ENCODE data around the gene ARSG. TPM values are rescaled to one million over a fixed set of nuclear protein-coding genes. Genes with fewer than 3 reads are reported as not detected.
"Not testable (repeated sequence)": the region's sequence is repeated elsewhere in the genome, so short reads cannot be mapped to it uniquely, and the experiment has no call there.

Gene ARSG
- total RNA-seq, 1 experiment from 2014 or later, result 1.0 TPM

DNA sequence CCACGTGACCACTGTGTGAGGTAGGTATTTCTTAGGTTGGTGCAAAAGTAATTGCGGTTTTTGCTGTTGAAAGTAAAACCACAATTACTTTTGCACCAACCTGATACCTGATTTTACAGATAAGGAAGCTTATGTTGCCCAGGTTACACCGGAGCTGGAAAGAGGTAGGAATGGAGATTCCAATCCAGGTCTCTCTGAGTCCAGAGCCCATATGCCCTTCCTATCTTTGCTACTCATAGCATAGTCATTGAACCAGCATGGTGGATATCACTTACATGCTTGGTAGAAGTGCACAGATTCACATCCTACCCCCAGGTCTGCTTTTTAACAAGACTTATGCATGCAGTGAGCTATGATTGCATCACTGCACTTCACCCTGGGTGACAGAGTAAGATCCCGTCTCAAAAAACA, 61.8 kb downstream of the ARSG start:
- DNase-seq, result no peak
- Histone ChIP-seq H3K9me3 (replicated peaks) (no peaks in the 10 kb centered on the region), H3K27me3 (no peaks in the 10 kb centered on the region), H3K36me3 (no peaks in the 10 kb centered on the region), H3K4me1 (no peaks in the 10 kb centered on the region), H3K27ac (no peak overlapping the region), H3K4me3 (no peak overlapping the region)

DNA sequence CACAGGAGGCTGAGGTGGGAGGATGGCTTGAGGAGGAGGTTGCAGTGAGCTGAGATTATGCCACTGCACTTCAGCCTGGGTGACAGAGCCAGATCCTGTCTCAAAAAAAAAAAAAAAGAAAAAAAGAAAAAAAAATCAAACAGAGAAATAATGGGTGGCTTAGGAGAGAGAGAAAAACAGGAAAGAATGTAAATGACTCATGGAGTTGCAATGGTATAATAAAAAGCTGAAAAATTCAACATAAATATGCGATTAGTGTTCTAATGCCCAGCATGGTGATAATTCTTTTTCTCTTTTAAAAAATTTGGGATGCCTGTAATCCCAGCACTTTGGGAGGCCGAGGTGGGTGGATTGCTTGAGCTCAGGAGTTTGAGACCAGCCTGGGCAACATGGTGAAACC, 63.0 kb downstream of the ARSG start:
- not testable (repeated sequence) for H3K27ac ChIP-seq; H3K36me3 ChIP-seq; H3K4me1 ChIP-seq; H3K27me3 ChIP-seq; H3K4me3 ChIP-seq; H3K9me3 ChIP-seq (replicated peaks); DNase-seq

DNA sequence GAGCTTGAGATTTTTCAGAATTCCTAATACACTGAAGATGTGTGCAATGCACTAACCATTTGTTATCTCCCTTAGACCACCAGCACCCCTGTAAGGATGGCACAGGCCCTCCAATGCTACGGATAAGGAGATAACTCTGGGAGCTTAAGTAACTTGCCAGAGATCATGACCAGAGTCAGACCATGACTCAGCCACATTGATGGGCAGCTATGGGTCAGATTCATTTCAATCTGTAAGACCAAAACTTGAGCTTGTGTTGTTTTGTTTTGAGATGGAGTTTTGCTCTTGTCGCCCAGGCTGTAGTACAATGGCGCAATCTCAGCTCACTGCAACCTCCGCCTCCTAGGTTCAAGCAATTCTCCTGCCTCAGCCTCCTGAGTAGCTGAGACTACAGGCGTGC, 63.8 kb downstream of the ARSG start:
- not testable (repeated sequence) for H3K36me3 ChIP-seq; H3K27me3 ChIP-seq; H3K4me3 ChIP-seq; H3K4me1 ChIP-seq; DNase-seq; H3K27ac ChIP-seq; H3K9me3 ChIP-seq (replicated peaks)

DNA sequence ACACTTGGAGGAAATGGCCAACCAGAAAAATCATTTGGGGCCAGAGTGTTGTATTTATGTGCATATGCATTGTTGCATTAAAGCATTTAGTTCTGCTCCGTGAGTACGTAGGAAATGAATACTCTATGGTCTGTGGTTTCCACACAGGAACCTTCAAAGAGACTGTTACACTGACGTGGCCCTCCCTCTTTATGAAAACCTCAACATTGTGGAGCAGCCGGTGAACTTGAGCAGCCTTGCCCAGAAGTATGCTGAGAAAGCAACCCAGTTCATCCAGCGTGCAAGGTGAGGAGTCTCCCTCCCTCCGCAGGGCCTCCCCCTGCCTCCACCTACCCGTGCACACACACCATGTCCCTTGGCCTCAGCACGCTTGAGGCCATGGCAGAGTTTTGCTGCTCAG, 65.2 kb downstream of the ARSG start:
- Histone ChIP-seq H3K4me3 (no peak overlapping the region), H3K9me3 (replicated peaks) (no peaks in the 10 kb centered on the region), H3K27ac (no peak overlapping the region), H3K27me3 (no peaks in the 10 kb centered on the region), H3K4me1 (no peaks in the 10 kb centered on the region), H3K36me3 (no peaks in the 10 kb centered on the region)
- no peak for DNase-seq

DNA sequence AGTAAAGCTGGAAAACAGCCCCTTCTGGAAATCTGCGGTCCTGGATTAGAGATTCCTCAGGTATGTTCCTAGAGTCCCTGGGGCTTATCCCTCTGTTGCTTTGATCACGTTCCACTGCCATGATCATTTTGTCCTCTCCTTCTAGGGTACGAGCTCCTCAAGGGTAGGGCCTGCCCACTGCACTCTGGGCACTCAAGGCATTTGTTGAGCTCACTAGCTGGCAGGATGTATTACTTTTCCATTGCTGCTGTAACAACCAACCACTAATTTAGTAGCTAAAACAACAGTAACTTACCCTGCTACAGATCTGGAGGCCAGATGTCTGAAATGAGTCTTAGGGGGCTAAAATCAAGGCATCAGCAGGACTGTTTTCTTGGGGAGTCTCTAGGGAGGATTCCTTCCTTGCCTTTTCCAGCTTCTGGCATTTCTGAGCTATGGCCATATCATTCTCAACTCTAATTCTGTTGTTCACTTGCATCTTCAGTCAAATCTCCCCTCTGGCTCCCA, 65.7 kb downstream of the ARSG start:
- DNase-seq, result no peak
- Histone ChIP-seq H3K4me1 (no peaks in the 10 kb centered on the region), H3K27me3 (no peaks in the 10 kb centered on the region), H3K4me3 (no peak overlapping the region), H3K36me3 (no peaks in the 10 kb centered on the region), H3K27ac (no peak overlapping the region), H3K9me3 (replicated peaks) (no peaks in the 10 kb centered on the region)

DNA sequence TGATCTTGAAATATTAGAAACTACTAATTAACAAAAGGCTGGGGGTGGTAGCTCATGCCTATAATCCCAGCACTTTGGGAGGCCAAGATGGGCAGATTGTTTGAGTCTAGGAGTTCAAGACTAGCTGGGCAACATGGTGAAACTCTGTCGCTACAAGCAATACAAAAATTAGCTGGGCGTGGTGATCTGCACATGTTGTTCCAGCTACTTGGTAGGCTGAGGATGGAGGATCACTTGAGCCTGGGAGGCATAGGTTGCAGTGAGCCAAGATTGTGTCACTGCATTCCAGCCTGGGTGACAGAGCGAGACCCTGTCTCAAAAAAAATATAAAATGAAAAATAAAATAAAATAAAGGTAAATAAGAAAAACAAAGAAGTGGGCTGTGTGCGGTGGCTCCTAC, 66.6 kb downstream of the ARSG start:
- Histone ChIP-seq H3K4me1 (no peaks in the 10 kb centered on the region), H3K27ac (no peak overlapping the region), H3K9me3 (replicated peaks) (no peaks in the 10 kb centered on the region), H3K36me3 (no peaks in the 10 kb centered on the region), H3K27me3 (no peaks in the 10 kb centered on the region), H3K4me3 (no peak overlapping the region)
- no peak for DNase-seq

DNA sequence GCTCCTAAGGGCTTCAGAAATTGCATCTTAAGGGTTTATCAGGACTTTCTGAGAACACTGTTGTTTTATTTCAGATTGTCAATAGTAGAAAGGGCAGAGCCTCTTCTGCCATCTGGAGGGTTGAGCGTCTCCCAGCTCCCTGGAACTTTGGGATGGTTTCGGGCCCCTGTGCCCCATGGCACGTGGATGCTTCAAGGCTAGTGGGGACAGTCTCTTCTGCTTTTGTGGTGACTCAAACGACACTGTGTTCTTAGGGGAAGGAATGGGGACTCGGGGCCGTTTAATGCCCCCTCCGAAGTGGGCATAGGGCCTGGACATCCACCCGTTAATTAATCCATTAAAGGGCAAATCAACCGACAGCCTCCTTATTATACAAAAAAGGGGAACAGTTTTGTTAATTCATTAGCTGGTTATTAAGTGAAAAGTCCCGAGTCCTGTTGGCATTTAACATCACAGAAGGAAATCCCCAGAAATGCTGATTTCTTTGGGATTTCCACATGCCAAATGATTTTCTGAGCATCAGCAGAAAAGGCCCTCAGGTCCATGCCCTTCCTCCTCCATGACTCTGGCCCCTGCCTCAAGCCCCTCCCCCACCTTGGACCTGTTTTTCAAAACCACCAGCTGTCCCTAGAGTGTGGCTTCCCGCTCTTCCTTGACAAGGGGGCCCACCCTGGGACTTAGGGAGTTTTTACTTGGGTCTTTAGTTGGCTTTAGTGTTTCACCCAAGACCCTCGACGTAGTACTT, 68.7 kb downstream of the ARSG start:
- no peak for DNase-seq
- no peak overlapping the region for H3K27ac ChIP-seq
- no peaks in the 10 kb centered on the region for H3K27me3 ChIP-seq
- H3K9me3 ChIP-seq (replicated peaks), result no peaks in the 10 kb centered on the region
- H3K4me1 ChIP-seq, result no peaks in the 10 kb centered on the region
- no peaks in the 10 kb centered on the region for H3K36me3 ChIP-seq
- no peak overlapping the region for H3K4me3 ChIP-seq

DNA sequence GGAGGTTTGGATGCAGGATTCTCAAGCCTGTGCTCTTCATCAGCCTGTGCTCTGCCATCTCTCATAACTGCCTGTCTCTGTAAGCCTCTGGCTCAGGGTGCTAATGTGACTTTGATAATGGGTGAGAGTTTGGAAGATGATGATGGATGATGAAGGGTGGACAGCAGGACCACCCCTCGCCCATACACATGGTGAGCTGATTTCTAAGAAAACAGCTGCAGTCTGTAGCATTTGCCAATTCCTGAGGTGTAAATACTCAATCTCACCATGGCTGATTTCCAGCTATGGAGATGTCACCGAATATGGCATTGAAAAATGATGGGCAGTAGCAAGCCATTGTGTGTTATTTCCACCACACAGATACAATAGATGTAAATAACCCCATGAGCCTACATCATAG, 74.2 kb downstream of the ARSG start:
- no peaks in the 10 kb centered on the region for H3K36me3 ChIP-seq
- no peaks in the 10 kb centered on the region for H3K4me1 ChIP-seq
- H3K27me3 ChIP-seq, result no peaks in the 10 kb centered on the region
- no peak overlapping the region for H3K27ac ChIP-seq
- no peak for DNase-seq
- no peaks in the 10 kb centered on the region for H3K9me3 ChIP-seq (replicated peaks)
- no peak overlapping the region for H3K4me3 ChIP-seq

DNA sequence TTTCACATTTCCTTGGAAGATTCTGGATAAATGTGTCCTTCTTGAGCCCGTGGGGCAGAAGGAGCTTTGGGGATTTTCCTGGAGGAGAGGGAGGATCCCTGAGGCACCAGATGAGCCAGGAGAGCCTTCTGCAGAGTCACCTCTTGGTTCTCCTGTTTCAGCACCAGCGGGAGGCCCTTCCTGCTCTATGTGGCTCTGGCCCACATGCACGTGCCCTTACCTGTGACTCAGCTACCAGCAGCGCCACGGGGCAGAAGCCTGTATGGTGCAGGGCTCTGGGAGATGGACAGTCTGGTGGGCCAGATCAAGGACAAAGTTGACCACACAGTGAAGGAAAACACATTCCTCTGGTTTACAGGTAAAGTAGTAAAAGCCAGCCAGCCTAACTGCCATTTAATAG, 77.1 kb downstream of the ARSG start:
- no peak overlapping the region for H3K27ac ChIP-seq

DNA sequence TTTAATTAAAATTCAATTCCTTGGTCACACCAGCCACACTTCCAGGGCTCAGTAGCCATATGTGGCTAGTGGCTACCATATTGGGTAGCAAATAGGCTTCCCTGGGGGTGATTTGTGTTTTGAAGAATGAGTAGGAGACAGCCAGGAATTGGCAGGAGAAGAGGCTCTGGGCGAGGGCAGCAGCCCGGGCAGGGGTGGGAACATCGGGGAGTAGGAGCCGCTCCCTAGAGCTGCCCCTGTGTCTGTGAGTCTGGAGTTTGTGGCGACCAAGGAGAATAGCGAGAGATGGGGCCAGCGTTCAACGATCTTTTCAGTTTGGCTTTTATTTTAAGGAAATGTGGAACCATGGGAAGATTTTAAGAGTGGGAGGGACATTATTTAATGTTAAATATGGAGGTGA, 84.3 kb downstream of the ARSG start:
- Histone ChIP-seq H3K27ac (no peak overlapping the region), H3K4me3 (no peak overlapping the region), H3K9me3 (replicated peaks) (no peaks in the 10 kb centered on the region), H3K36me3 (no peaks in the 10 kb centered on the region), H3K27me3 (no peaks in the 10 kb centered on the region), H3K4me1 (peaks cover 6% of the 10 kb centered on the region; the same call in 1 of the 2 replicates)
- no peak for DNase-seq

More for the DNA sequence above, 77.1 kb downstream of the ARSG start:
- Histone ChIP-seq H3K4me3 (no peak overlapping the region), H3K27me3 (no peaks in the 10 kb centered on the region), H3K9me3 (replicated peaks) (no peaks in the 10 kb centered on the region), H3K36me3 (no peaks in the 10 kb centered on the region), H3K4me1 (no peaks in the 10 kb centered on the region)
- no peak for DNase-seq

DNA sequence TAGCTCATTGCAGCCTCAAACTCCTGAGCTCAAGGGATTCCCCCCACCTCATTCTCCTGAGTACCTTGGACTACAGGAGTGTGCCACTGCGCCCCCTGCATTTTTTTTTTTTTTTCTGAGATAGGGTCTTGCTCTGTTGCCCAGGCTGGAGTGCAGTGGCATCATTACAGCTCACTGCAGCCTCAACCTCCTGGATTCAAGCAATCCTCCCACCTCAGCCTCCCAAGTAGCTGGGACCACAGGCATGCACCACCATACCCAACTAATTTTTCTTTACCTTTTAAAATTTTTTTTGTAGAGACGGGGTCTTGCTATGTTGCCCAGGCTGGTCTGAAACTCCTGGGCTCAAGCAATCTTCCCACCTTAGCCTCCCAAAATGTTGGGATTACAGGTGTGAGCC, 84.9 kb downstream of the ARSG start:
- not testable (repeated sequence) for H3K4me3 ChIP-seq; H3K9me3 ChIP-seq (replicated peaks); H3K27me3 ChIP-seq; H3K36me3 ChIP-seq; H3K27ac ChIP-seq; DNase-seq
- H3K4me1 ChIP-seq, result peaks cover 12% of the 10 kb centered on the region; the same call in 1 of the 2 replicates

DNA sequence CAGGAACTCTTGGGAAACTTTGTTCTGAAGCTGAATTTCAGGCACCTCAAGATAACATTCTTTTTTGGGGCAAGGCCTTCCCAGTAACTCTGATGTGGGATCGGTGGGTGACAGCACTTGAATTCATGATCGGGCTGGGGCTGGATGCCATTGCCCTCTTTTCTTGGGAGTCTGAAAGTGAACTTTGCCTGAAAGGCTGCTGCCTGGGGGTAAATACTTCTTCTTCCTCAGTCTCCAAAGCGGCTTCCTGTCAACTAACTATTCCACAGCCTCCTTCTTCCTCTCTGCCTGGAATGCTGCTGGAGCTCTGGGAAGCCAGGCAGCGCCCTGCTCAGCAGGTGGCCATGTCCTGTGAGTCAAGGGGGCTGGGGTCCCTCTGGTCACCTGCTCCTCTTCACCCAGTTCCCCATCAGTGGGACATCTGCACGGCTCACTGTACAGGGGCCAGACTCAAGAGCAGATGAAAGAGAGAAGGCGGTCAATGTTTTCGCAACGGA, 86.5 kb downstream of the ARSG start:
- DNase-seq, result no peak
- Histone ChIP-seq H3K27me3 (no peaks in the 10 kb centered on the region), H3K36me3 (no peaks in the 10 kb centered on the region), H3K4me1 (peaks cover 14% of the 10 kb centered on the region; the same call in 1 of the 2 replicates), H3K4me3 (peak overlapping the region; percentile 13; the same call in 1 of the 2 replicates), H3K9me3 (replicated peaks) (no peaks in the 10 kb centered on the region), H3K27ac (no peak overlapping the region)

DNA sequence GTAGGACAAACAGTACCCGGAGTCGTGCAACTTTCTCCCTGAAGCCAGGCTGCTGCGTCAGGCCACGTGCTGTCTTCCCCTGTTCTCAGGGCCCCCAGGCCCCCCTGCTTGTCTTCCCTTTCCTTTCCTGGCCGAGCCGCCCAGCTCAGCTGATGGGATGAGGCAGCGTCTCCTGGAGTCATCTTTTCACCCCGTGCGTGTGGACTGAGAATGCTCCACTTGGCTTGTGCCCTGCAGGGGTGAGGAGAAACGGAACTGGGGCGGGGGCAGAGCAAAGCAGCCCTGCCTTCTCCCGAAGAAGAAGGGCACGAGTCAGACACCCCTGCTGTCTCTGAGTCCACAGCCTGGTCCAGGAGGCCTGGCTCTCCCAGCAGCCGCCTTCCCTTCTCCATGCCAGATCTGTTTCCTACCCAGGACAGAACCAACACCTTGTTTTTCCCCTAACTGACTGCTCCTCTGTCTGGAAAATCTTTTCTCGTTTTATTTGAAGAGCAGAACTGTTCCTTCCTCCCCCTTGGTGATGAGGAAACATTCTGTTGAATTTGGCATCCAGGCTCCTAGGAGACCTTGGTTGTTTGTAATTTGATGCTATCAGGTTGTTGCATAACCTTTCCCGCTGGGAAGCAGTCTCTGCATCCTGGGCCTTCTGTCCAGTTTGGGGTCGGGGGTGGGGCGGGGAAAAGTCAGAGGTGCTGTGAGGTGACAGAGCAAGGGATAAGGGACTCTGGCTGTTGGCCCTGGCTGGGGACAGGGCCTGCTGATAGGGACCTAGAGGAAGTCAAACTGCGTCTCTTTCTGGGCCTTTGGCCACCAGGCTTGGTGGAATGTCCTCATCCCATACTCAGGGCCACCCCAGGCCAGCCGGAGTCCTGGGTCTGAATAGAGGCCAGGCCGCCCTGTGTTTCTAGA, 87.2 kb downstream of the ARSG start:
- Histone ChIP-seq H3K4me1 (peaks cover 21% of the 10 kb centered on the region), H3K27me3 (no peaks in the 10 kb centered on the region), H3K4me3 (peak overlapping the region; percentile 13; the same call in 1 of the 2 replicates), H3K27ac (no peak overlapping the region), H3K36me3 (no peaks in the 10 kb centered on the region), H3K9me3 (replicated peaks) (no peaks in the 10 kb centered on the region)
- DNase-seq, result peak in 1 of 2 experiments; percentile 17

DNA sequence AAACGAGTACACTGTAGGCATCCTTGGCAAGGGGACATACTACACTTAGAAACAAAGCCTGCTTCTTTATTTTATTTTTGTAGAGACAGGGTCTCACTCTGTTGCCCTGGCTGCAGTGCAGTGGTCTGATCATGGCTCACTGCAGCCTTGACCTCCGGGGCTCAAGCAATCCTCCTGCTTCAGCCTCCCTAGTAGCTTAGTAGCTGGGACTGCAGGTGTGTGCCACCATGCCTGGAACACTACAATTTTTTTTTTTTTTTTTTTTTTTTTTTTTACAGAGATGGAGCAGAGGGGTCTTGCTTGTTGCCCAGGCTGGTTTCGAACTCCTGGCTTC, 87.8 kb downstream of the ARSG start:
- Histone ChIP-seq H3K4me3 (no peak overlapping the region), H3K4me1 (peaks cover 25% of the 10 kb centered on the region), H3K27ac (no peak overlapping the region), H3K36me3 (no peaks in the 10 kb centered on the region), H3K27me3 (no peaks in the 10 kb centered on the region), H3K9me3 (replicated peaks) (no peaks in the 10 kb centered on the region)
- no peak for DNase-seq

Measured in SJCRH30 (cell line).